Activated effector memory CD4-positive, alpha-beta T cell treated with anti-CD3 and anti-CD28 coated beads, Interleukin-2, amount 50 U/mL, for 16 hours (primary cell): ENCODE measurements around the gene ZNF554.
"Not testable (repeated sequence)": the region's sequence is repeated elsewhere in the genome, so short reads cannot be mapped to it uniquely, and the experiment has no call there.

Experiments used
- DNase-seq: peaks from one replicate; pipeline ENCODE4 v3.0.0-alpha.2; 2020

Gene ZNF554

GRCh38 chr19:2791440-2791839 lies 28.2 kb upstream of the ZNF554 start:
- DNase-seq, result no peak

DNA sequence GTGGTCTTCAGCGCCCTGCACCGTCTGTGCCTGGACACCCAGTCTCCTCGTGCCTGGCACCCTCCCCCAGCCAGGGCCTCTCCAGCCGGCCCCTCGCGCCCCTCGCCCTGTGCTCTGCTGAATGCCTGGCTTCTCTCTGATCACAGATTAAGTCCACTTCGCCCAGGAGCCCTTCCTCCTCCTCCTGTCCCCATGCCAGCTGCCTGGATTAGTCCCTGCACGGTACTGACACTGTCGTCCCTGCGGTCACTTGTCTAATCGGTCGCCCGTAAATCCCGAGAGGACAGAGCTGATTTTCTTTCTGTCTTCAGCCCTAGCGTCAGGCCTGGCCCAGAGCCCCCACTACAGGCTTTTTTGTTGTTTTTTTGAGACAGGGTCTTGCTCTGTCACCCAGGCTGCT lies 27.8 kb upstream of the ZNF554 start:
- DNase-seq, result no peak

- not testable (repeated sequence) for DNase-seq
These were observed 27.0 kb upstream of the ZNF554 start for GRCh38 chr19:2792666-2793065.

- DNase-seq, result no peak
These were observed 26.5 kb upstream of the ZNF554 start for GRCh38 chr19:2793126-2793525.

DNA sequence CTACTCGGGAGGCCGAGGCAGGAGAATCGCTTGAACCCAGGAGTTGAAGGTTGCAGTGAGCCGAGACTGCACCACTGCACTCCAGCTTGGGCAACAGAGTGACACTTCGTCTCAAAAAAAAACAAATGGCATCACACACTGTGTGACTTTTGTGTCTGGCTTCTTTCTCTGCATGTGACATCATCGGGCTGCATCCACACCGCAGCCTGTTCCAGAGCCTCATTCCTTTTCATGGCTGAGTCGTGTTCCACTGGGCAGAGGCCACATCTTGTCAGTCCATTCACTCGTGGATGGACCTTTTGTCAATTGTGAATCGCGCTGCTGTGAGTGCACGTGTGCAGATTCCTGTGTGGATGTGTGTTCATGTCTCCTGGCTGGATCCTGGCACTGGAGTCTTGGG lies 26.1 kb upstream of the ZNF554 start:
- no peak for DNase-seq

GRCh38 chr19:2795827-2796658 lies 23.6 kb upstream of the ZNF554 start:
- DNase-seq, result no peak

DNA sequence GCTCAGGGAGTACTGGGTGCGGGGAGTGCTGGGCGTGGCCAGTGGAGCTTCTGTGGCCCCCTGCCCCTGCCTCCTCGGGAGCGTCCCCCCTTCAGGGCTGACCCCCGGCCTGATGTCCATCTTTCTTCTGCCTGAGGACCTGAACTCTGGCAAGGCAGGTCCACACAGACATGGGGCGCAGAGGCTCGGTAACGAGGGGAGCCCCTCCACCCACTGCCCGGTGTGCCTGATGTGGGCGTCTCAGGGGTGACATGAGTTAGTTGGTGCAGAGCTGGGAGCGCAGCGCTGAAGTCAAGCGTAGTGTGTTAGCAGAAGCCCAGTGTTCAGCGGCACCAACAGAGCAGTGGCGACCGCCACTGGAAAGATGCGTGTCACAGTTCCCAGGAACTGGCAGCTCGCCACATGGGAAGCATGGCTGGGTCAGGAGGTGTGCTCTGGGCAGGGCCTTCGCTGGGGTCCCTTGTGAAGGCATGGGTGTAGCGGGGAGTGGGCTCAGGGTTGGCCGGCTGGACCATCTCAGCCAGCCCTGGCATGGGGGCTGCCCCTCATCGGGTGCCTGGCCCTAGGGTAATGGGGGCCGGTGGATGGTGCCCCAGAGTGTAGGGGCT lies 22.9 kb upstream of the ZNF554 start:
- no peak for DNase-seq

DNA sequence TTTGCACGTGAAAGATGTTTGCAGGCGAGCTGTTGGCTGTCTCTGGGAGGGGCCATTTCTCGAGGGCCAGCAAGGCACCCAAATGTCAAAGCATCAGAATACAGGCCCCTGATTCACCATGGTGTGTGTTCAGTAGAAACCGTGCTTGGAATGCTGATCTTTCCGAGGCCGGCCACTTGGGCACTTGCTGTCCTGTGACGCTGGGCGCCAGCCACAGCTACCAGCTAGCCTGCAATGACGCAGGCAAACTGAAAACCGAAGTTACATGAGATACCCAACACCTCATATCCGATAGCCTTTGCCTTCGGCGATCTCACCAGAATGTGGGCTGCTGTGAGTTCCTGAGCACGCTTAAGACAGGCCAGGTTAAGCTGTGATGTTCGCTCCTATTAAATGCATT lies 22.4 kb upstream of the ZNF554 start:
- DNase-seq, result no peak

- DNase-seq, result no peak
These were observed 21.4 kb upstream of the ZNF554 start for GRCh38 chr19:2798158-2798685.

- no peak for DNase-seq
These were observed 20.9 kb upstream of the ZNF554 start for GRCh38 chr19:2798733-2799132.

- no peak for DNase-seq
These were observed 20.2 kb upstream of the ZNF554 start for GRCh38 chr19:2799273-2800020.

- DNase-seq, result no peak
These were observed 19.2 kb upstream of the ZNF554 start for GRCh38 chr19:2800506-2800905.

DNA sequence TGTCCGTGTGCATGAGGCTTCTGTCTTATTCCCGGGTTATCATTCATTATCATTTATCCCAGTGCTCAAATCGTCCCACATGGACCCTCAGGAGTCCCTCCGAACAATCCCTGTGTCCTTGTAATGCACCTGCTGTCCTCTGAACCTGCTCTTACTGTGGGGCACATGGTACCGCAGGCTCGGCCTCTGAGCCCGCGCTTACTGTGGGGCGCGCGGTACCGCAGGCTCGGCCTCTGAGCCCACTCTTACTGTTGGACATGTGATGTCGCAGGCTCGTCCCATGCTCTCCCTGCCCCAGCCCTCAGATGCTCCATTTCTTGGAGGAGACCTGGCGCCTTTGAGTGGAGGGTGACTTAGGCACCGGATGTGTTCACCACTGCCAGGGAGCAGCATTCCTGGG lies 16.8 kb upstream of the ZNF554 start:
- no peak for DNase-seq

- DNase-seq, result no peak
These were observed 16.0 kb upstream of the ZNF554 start for GRCh38 chr19:2803486-2804155.

DNA sequence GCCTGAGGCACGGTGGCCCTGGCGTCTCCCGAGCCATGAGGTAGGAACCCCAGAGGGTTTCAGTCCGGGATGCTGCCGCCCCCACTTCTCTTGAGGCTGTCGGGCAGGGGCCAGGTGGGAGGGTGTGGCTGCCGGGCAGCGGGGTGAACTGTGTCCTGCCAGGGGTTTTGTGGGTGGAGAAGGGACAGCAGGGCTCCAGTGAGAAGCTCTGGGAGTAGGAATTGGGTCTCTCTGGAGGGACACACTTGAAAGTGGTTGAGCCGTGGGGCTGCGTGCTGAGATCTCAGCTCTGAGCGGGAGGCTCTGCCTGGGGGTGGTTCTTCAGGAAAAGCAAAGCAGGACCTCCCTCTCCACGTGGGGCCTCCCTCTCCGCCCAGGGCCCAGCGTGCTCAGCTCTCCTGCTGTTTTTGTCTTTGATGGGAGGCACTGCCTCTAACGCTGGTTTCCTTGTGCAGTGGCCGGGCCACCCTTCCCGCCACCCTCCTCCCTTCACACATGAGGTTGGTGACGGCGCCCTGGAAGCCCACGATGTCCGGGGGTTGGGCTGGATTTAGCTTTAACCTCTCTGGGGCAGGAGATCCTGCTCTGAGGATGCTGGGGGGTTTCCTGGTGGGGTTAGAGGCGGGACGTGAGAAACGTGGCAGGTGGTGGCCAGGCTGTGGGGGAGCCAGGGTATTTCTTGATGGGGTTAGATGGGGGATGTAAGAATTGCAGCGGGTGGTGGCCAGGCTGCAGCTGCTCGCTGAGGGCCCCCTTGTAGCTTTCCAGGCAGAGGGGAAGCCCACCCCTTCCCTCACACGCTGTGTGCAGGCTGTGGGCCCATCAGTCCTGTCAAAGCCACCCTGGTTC lies 15.3 kb upstream of the ZNF554 start:
- no peak for DNase-seq

GRCh38 chr19:2805261-2805900 lies 14.3 kb upstream of the ZNF554 start:
- no peak for DNase-seq

GRCh38 chr19:2805991-2806649 lies 13.5 kb upstream of the ZNF554 start:
- DNase-seq, result no peak

DNA sequence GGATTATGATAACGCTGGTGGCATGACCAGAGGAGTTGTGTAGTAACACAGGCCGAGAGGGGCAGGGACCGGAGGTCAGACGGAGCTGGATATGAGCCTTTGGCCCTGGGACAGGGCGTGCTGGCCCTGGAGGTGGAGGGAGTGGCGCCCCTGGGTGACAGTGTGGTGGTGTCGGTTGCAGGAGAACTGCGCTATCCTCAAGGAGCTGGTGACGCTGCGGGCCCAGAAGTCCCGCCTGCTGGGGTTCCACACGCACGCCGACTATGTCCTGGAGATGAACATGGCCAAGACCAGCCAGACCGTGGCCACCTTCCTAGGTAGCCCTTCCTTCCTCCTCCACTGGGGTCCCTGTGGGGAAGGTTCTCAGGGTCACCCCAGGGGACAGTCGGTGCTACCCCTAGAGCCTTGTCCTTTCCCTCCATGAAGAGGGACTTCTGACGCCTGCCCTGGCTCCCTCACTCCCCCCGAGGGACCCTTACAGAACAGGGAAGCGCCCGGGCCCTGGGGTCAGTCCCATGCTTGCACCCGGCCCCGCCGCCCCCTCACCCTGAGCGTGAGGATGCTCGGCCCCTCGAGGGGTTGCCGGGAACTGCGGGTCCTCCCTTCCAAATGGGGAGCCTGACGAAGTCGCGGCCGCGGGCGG lies 12.8 kb upstream of the ZNF554 start:
- no peak for DNase-seq

DNA sequence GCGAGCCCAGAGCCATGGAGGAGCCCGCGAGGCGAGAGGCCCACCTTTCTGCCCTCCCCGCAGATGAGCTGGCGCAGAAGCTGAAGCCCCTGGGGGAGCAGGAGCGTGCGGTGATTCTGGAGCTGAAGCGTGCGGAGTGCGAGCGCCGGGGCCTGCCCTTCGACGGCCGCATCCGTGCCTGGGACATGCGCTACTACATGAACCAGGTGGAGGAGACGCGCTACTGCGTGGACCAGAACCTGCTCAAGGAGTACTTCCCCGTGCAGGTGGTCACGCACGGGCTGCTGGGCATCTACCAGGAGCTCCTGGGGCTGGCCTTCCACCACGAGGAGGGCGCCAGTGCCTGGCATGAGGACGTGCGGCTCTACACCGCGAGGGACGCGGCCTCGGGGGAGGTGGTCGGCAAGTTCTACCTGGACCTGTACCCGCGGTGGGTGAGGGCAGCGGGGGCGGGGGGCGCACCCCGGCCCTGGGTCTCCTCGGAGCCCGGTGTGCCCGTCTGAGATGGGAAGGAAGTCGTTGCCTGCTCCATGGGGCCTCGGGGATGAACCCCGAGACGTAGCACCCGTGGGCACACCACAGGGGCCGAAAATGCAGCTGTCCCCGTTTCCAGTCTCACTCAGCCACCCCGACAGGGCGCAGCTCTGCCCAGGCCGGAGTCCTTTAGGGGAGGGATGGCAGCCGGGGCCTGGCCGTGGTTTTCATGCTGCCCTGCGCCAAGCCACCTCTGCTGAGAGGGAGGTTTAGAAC lies 12.1 kb upstream of the ZNF554 start:
- no peak for DNase-seq
